ENCODE data around the gene U2AF1L4. TPM values are rescaled to one million over a fixed set of nuclear protein-coding genes. Genes with fewer than 3 reads are reported as not detected.

The U2AF1L4 gene
- total and polyA plus RNA-seq, 4 donors = 13.0 to 25.5 (median 17.8) TPM

GRCh38 chr19:35775298-35776101 is 30.3 kb upstream of the U2AF1L4 start, which contains the start of gene ARHGAP33:
TSS of gene ARHGAP33 (plus strand) at chr19:35775564. CDS start at chr19:35775659, 95 bp downstream.
- Histone ChIP-seq H3K27ac (ENCODE audit: low read depth in 1 of 2, low read length in 1 of 2) (no peak within 1 kb of the TSS), H3K4me3 (peak within 1 kb of the TSS; percentile 61), H3K9me3 (ENCODE audit: control insufficient read depth in 4 of 4, insufficient read depth in 3 of 4, low read length in 3 of 4) (no peaks in the 10 kb centered on the region), H3K27me3 (ENCODE audit: control insufficient read depth in 3 of 3, insufficient read depth in 3 of 3, low read length in 2 of 3) (no peaks in the 10 kb centered on the region), H3K4me1 (ENCODE audit: control insufficient read depth in 5 of 5, insufficient read depth in 5 of 5, low read length in 5 of 5) (peaks cover 0 to 20% (median 6%) of the 10 kb centered on the region in 5 donors), H3K9ac (ENCODE audit: insufficient read depth in 1 of 2, low read length in 2 of 2) (peak within 1 kb of the TSS in 1 of 2 donors; percentile 61), H3K36me3 (ENCODE audit: control insufficient read depth in 4 of 4, insufficient read depth in 4 of 4, low read length in 4 of 4) (peaks cover 0 to 12% (median 5%) of the 10 kb centered on the region in 4 donors)
- ATAC-seq (ENCODE audit: insufficient read depth, low FRiP score) (peak; percentile 99), DNase-seq (peak; percentile 99)
- TF ChIP-seq CTCF (IDR thresholded peaks at IDR 0.05; ENCODE audit: control extremely low read depth, extremely low read depth) = no peak
- WGBS, 2 donors = 0 to 1% methylated on average over 44 to 82 of the region's 82 CpGs

GRCh38 chr19:35775046-35775297 is 29.8 kb upstream of the U2AF1L4 start:
- DNase-seq (no peak), ATAC-seq (ENCODE audit: insufficient read depth, low FRiP score) (no peak)
- Histone ChIP-seq H3K27ac (ENCODE audit: low read depth in 1 of 2, low read length in 1 of 2) (no peak overlapping the region), H3K36me3 (ENCODE audit: control insufficient read depth in 4 of 4, insufficient read depth in 4 of 4, low read length in 4 of 4) (peaks cover 0 to 12% (median 3%) of the 10 kb centered on the region in 4 donors), H3K27me3 (ENCODE audit: control insufficient read depth in 3 of 3, insufficient read depth in 3 of 3, low read length in 2 of 3) (no peaks in the 10 kb centered on the region), H3K9me3 (ENCODE audit: control insufficient read depth in 4 of 4, insufficient read depth in 3 of 4, low read length in 3 of 4) (no peaks in the 10 kb centered on the region), H3K9ac (ENCODE audit: insufficient read depth in 1 of 2, low read length in 2 of 2) (no peak overlapping the region), H3K4me1 (ENCODE audit: control insufficient read depth in 5 of 5, insufficient read depth in 5 of 5, low read length in 5 of 5) (peaks cover 0 to 20% (median 6%) of the 10 kb centered on the region in 5 donors), H3K4me3 (no peak overlapping the region)
- no peak for TF ChIP-seq CTCF (IDR thresholded peaks at IDR 0.05; ENCODE audit: control extremely low read depth, extremely low read depth)
- WGBS, 2 donors = 24 to 39% methylated on average over 9 of the region's 9 CpGs

GRCh38 chr19:35774274-35775045 is 29.2 kb upstream of the U2AF1L4 start:
- no peak overlapping the region for H3K4me3 ChIP-seq
- 43 to 58% methylated on average over 16 of the region's 16 CpGs for WGBS, 2 donors
- no peaks in the 10 kb centered on the region for H3K9me3 ChIP-seq (ENCODE audit: control insufficient read depth in 4 of 4, insufficient read depth in 3 of 4, low read length in 3 of 4)
- no peak for TF ChIP-seq CTCF (IDR thresholded peaks at IDR 0.05; ENCODE audit: control extremely low read depth, extremely low read depth)
- no peak overlapping the region for H3K27ac ChIP-seq (ENCODE audit: low read depth in 1 of 2, low read length in 1 of 2)
- no peak for ATAC-seq (ENCODE audit: insufficient read depth, low FRiP score)
- H3K27me3 ChIP-seq (ENCODE audit: control insufficient read depth in 3 of 3, insufficient read depth in 3 of 3, low read length in 2 of 3) = no peaks in the 10 kb centered on the region
- H3K9ac ChIP-seq (ENCODE audit: insufficient read depth in 1 of 2, low read length in 2 of 2) = no peak overlapping the region
- DNase-seq = no peak
- H3K4me1 ChIP-seq (ENCODE audit: control insufficient read depth in 5 of 5, insufficient read depth in 5 of 5, low read length in 5 of 5) = peaks cover 0 to 20% (median 6%) of the 10 kb centered on the region in 5 donors
- H3K36me3 ChIP-seq (ENCODE audit: control insufficient read depth in 4 of 4, insufficient read depth in 4 of 4, low read length in 4 of 4) = peaks cover 0 to 12% (median 3%) of the 10 kb centered on the region in 4 donors
